HG03039 (cell line): Measurements from ENCODE around the gene MTUS2.

Source experiments
- ATAC-seq: cut with Tn5 transposase; IDR thresholded peaks from one replicate; pipeline ENCODE4 v1.9.1; 2021; ENCODE audit warnings: mild to moderate bottlenecking, moderate library complexity; ENCODE audit not compliant: unreplicated experiment

MTUS2 gene

GRCh38 chr13:29021717-29022116 lies 201.6 kb downstream of the MTUS2 start:
- no peak for ATAC-seq

- no peak for ATAC-seq
Observed at GRCh38 chr13:29022410-29022809, 202.3 kb downstream of the MTUS2 start.

DNA sequence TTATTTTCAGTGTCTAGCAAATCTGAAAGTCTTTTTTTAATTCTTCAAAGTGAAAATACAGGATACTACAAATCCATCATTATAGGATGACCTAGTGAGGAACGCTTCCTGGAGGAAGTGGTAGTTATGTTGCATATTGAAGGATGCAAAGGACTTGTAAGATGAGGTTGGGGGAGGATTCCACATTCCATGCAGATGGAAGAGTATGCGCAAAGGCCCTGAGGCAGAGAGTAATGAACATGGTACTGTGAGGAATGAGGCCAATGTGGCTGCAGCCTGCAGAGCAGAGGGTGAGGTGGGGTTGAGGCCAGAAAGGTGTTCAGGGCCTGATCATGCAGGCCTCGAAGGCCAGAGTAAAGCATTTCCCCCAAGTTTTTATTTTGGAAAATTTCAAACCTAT lies 202.8 kb downstream of the MTUS2 start:
- ATAC-seq: no peak

DNA sequence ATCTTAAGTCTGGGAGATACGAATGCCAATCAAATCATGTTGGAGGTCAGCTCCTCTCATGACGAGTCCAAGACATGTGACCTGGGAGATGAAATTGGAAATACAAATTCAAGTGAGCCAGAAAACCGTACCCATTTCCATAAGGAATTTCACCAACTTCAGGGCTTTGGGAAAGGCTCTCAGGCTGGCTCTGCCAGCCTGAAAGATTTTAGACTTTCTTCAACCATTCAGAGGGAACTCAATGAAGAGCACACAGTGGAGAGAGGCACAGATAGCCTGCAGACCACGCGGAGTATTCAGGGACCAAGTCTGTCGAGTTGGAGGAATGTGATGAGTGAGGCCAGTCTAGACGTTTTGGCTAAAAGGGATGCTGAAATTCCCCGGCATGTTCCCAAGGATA lies 204.6 kb downstream of the MTUS2 start:
- no peak for ATAC-seq

DNA sequence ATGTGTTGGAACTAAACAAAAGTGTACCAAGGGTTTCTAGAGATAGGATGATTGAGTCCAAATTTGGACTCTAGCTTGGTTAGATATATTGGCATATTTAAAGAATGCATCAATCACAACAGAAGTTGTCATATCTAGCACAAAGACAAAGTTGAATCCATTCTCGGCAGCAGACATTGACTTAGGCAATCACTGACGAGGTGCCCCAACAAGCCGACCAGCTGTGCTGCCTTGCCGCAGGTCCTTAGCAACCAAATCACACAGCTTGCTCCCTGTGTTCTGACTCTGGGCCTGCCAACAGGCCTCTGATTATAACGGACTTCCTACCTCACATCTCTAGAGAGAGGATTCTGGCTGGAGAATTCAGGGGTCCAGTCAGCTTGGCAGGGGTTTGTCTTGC lies 208.7 kb downstream of the MTUS2 start:
- ATAC-seq: no peak

- no peak for ATAC-seq
Observed at GRCh38 chr13:29038700-29039099, 218.6 kb downstream of the MTUS2 start.

DNA sequence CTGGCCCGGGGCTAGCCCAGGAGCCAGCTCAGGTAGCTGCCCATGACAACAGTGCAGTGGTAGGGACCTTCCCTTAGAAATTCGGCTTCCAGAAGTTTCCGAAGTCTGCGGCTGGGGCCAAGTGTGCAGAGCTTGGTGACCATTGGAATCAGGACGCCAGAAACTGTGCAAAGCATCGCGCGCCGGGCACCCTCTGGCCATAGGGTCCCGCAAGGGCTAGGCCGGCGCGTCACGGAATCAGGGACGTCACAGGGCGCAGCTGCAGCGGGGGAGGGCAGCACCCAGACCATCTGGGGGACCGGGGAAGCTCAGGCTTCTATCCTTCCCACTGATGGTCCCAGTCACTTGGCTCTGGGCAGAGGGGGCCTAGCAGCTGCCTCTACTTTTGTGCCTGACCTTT lies 219.1 kb downstream of the MTUS2 start:
- no peak for ATAC-seq

- no peak for ATAC-seq
Observed at GRCh38 chr13:29046588-29046987, 226.4 kb downstream of the MTUS2 start.

DNA sequence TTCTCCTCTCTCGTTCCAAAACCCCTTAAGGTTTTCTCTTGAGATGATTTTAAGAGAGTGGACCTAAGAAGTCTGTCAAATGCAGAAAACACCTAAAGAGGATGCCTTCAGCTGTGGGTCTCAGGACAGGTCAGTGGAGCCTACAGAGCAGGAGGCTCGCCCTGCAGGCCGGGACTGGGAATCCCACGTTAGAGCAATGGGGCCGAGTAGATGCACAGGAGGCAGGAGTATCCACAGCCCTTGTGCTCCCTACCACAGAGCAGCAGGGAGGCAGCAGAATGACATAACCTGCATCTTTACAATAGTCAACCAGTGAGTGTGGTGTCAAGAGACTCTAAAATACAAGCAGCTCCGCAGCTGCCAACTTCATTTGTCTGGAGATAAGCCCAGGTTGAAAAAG lies 229.4 kb downstream of the MTUS2 start:
- no peak for ATAC-seq

DNA sequence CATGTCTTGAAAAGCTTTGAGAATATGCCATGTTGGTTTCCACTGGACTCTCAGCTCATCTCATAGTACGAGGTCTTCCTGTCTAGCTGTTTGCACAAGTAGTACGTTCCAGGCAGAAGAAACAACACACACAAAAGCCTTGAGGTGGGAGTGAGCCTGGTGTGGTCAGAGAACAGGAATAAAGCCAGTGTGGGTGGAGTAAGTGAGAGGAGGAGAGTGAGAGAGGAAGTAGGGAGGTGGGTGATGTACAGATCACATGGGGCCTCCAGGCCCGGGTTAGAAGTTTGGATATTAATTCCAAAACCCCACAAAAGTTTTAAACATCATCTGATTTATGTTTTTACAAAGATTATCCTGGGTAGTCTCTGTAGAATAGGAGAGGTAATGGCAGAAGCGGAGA lies 230.6 kb downstream of the MTUS2 start:
- no peak for ATAC-seq

DNA sequence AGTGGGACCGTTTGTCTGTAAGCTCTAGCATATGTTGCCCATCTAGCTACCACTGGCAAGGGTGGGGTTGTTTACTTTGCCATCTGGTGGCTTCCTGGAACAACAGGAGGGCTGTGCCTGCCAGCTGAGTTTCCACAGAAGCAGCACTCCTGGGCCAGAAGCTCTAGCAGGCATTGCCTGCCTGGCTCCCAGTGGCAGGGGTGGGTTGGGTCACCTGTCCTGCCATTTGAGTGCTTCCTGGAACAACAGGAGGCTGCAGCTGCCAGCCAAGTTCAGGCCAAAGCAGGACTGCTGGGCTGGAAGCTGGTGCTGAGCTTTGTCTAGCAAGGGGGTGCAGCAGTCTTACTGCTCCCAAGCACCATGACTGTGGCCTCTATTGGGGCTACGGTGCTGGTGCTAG lies 239.7 kb downstream of the MTUS2 start:
- no peak for ATAC-seq

DNA sequence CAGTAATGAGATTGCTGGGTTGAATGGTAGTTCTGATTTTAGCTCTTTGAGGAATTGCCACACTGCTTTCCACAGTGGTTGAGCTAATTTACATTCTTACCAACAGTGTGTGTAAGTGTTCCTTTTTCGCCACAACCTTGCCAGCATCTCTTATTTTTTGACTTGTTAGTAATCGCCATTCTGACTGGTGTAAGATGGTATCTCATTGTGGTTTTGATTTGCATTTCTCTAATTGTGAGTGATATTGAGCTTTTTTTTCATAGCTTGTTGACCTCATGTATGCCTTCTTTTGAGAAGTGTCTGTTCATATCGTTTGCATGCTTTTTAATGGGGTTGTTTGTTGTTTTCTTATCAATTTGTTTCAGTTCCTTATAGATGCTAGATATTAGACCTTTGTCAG lies 245.0 kb downstream of the MTUS2 start:
- no peak for ATAC-seq

- no peak for ATAC-seq
Observed at GRCh38 chr13:29067306-29067945, 247.3 kb downstream of the MTUS2 start.

DNA sequence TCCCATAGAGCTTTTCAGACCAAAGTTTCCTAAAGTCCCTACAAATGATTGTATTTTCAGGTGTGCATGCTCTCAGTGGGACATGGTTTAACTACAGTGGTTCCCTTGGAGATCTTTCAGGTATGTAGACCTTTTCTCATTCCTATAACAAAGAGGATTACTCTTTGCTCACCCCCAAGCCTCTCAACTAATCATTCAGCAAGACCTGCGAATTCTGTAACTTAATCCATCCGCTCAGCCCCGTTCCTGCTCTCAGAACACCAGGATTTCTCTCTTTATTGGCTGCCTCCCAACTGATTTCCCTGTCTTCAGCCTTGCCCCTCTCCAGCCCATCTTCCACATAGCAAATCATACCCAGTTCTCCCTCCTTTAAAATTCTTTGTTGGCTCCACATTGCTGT lies 253.6 kb downstream of the MTUS2 start:
- ATAC-seq: no peak

- ATAC-seq: no peak
Observed at GRCh38 chr13:29077051-29077813, 257.1 kb downstream of the MTUS2 start.

GRCh38 chr13:29081036-29081435 lies 260.9 kb downstream of the MTUS2 start:
- peak; percentile 79 for ATAC-seq

DNA sequence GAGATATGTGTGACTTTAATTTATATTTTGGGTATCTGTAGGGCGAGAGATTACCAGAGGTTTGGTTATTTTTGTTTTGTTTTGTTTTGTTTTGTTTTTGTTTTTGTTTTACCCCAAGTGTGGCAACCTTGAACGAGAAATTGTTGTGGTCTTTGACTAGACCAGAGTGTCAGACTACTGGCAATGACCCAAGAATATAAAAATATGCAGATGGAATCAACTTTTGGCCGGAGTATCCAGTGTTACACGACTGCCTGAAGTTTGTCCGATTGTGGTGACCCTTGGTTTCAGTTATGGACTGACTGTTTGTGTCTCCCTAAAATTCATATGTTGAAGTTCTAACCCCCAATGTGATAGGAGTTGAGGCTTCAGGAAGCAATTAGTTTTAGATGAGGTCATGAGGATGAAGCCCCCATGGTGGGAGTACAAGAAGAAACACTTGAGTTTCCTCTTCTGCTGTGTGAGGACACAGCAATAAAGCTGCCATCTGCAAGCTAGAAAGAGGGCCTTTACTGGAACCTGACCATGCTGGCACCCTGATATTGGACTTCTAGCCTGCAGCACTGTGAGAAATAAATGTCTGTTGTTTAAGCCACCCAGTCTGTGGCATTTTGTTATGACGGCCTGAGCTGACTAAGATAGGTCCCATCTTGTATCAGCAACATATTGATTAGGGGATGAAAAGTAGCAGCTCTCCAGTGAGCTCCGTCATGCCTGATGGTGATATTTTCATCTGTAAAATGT lies 261.7 kb downstream of the MTUS2 start:
- no peak for ATAC-seq

GRCh38 chr13:29099781-29100406 lies 279.8 kb downstream of the MTUS2 start:
- no peak for ATAC-seq

- ATAC-seq: no peak
Observed at GRCh38 chr13:29100758-29101157, 280.6 kb downstream of the MTUS2 start.

GRCh38 chr13:29101409-29101808 lies 281.3 kb downstream of the MTUS2 start:
- no peak for ATAC-seq

- ATAC-seq: no peak
Observed at GRCh38 chr13:29101905-29102304, 281.8 kb downstream of the MTUS2 start.
